Measurements from ENCODE around the gene MGME1.

Gene MGME1, protein sequence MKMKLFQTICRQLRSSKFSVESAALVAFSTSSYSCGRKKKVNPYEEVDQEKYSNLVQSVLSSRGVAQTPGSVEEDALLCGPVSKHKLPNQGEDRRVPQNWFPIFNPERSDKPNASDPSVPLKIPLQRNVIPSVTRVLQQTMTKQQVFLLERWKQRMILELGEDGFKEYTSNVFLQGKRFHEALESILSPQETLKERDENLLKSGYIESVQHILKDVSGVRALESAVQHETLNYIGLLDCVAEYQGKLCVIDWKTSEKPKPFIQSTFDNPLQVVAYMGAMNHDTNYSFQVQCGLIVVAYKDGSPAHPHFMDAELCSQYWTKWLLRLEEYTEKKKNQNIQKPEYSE

DNA sequence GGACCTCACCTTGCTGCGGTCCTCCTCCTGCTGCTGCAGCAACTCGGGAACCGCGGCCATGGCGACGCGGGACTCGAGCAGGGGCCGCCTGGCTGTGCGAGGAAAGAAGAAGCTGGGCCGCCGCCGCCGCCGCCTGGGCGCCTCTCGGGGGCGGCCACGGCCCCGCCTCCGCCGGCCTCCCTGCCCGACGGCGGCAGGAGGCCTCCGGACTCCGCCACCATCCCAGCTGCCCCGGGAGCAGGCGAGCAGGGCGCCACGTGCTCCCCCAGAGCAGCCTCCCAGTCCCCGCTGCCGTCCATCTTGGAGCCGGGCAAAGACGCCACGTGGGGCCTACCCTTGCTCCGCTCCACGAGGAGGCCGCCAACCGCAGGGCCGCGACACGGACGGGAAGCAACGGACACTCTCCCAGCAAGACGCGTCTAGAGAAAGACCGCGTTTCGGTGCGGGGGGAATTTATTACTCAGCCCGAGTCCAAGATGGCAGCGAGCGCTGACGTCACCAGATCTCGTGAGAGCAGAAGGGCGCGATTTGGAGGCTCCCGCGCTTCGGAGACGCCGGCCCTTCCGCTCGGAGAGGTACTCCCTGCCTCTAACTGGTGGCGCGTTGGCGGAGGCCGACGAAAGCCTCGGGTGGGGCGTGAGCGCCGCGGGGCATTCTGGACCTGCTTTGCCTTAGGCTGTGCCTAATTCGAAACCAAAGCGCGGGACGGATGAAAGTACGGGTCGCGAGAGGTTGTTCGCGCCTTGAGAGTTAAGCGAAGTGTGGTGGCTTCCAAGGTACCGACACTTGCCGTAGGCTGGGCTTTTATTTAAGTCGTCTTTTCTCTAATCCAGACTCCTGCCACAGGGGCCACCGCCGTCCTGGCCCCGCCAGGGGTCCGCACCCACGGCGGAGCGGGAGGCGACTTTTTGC is at the start of gene MGME1, which contains the start of gene SNX5:
MGME1 (plus strand) TSS at position 653 of the 912 bp plus-strand sequence. CDS start 842 bp downstream, outside the sequence.
SNX5 (minus strand) TSS at position 429 of the 912 bp plus-strand sequence; CDS start at position 60, 369 bp downstream.
- Mint-ChIP-seq H3K9me3 (no peaks in the 10 kb centered on the region), H3K4me3 (peak within 1 kb of the TSS; percentile 97), H3K36me3 (no peaks in the 10 kb centered on the region), H3K27ac (peak within 1 kb of the TSS; percentile 97), H3K4me1 (peaks cover 45% of the 10 kb centered on the region), H3K27me3 (no peaks in the 10 kb centered on the region)
- ATAC-seq (ENCODE audit: low read depth) = peak; percentile 76
- peak; percentile 98 to 100 for DNase-seq (ENCODE audit: low spot score in 2 of 2)

DNA sequence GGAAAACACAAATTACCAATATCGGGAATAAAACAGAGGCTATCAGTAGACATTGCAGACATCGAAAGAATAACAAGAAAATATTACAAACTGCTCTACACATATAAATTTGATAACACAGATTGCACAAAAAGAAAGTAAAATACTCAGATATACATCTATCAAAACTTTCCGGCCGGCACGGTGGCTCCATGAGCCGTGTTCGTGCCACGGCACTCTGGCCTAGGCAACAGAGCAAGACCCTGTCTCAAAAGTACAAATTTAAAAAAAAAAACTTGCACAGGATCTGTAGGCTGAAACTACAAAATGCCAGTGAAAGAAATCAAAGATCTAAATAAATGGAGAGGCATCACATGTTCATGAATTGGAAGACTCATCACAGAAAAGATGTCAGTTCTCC is 49.7 kb upstream of the MGME1 start:
- Mint-ChIP-seq H3K4me3 (no peak overlapping the region), H3K27ac (no peak overlapping the region), H3K36me3 (no peaks in the 10 kb centered on the region), H3K9me3 (no peaks in the 10 kb centered on the region), H3K27me3 (peaks cover 5% of the 10 kb centered on the region), H3K4me1 (no peaks in the 10 kb centered on the region)
- no peak for ATAC-seq (ENCODE audit: low read depth)
- DNase-seq (ENCODE audit: low spot score in 2 of 2) = no peak

DNA sequence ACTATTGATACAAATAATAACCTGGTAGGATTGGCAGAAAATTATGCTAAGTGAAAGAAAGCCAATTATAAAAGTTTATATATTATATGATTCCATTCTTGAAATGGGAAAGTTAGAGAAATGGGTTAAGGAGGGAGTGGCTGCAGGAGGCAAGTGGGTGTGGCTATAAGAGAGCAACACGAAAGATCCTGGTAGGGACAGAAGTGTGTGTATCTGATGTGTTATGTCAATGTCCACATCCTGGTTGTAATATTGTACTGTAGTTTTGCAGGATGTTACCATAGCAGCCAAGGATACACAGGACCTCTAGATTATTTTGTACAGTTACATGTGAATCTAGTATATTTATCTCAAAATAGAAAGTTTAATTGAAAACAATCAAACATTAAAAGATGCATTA is 47.0 kb upstream of the MGME1 start:
- Mint-ChIP-seq H3K27ac (no peak overlapping the region), H3K4me1 (no peaks in the 10 kb centered on the region), H3K27me3 (peaks cover 8% of the 10 kb centered on the region), H3K4me3 (no peak overlapping the region), H3K36me3 (no peaks in the 10 kb centered on the region), H3K9me3 (no peaks in the 10 kb centered on the region)
- ATAC-seq (ENCODE audit: low read depth) = no peak
- DNase-seq (ENCODE audit: low spot score in 2 of 2) = no peak

DNA sequence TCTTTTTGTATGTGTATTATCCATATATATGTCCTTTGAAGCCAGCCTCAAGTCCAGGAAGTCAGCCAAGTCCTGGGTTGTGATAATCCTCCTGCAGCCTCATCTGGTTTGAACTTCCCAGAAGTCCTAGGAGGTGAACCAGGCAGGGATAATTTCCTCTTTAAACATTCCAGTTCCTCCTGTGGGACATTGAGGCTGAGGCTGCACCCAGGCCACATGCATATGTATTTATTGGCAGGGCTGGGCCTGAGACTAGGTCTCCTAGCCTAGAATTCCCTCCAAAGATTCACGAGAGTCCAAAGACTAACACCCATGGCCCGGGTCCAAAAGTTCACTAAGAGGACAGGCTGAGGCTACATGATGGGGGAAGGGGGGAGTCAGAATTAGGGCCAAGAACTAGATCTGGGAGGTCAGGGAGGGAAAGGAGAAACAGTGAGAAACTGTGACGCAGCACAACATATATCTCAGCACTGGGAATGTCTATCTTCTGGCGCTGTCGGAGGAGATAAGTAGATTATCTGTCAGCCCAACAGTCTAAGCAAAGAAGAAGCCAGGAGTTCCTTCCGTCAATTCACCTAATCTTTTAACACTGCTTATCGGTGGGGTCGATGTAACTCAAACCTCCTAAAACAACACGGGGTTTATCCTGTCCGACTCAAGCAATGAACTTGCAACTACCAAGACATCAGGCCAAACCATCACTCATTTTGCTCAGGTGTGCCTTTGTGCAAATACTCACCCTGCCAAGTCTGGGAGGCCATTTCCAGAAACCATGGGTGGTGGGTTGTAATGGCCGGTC is 43.5 kb upstream of the MGME1 start:
- Mint-ChIP-seq H3K4me3 (no peak overlapping the region), H3K36me3 (no peaks in the 10 kb centered on the region), H3K27me3 (peaks cover 17% of the 10 kb centered on the region), H3K27ac (no peak overlapping the region), H3K4me1 (peaks cover 4% of the 10 kb centered on the region), H3K9me3 (no peaks in the 10 kb centered on the region)
- ATAC-seq (ENCODE audit: low read depth) = no peak
- no peak for DNase-seq (ENCODE audit: low spot score in 2 of 2)

DNA sequence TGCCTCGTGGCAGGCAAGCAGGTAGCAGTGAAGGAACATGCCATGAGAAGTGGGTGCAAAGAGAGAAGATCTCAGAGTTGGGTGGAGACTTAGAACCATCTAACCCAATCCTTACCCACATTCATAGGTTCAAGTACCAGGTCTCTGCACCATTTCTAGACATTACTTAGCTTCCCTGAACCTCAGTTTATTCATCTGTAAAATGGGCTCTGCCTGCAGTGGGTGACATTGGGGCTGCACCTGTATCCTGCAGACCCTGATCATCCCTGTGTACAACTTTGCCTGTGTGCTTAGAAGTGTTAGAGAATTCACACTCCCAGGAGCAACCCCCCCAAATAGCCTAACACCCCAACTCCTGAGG is 42.9 kb upstream of the MGME1 start:
- ATAC-seq (ENCODE audit: low read depth) (no peak), DNase-seq (ENCODE audit: low spot score in 2 of 2) (no peak)
- H3K4me1 Mint-ChIP-seq = peaks cover 4% of the 10 kb centered on the region
- no peaks in the 10 kb centered on the region for H3K9me3 Mint-ChIP-seq
- no peak overlapping the region for H3K27ac Mint-ChIP-seq
- H3K4me3 Mint-ChIP-seq = no peak overlapping the region
- peaks cover 17% of the 10 kb centered on the region for H3K27me3 Mint-ChIP-seq
- no peaks in the 10 kb centered on the region for H3K36me3 Mint-ChIP-seq

DNA sequence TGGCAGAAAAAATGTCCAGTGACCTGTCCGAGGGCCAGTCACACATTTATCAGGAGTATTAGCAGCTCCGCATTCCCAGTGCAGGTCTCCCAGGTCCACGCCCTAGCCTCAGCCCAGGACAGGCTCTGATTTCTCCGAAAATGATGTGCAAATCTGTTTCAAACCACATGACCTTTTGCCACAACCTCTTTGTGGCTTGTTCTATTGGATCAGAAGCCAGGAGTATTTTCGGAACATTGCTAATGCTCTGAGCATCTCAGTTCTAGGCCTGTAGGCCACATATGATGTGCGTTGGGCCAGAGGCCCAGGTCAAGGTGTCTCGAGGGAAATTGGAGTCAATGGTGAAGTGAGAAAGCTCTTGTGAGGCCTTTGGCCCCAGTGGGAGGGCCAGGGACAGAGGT is 40.6 kb upstream of the MGME1 start:
- peaks cover 20% of the 10 kb centered on the region for H3K27me3 Mint-ChIP-seq
- peaks cover 4% of the 10 kb centered on the region for H3K4me1 Mint-ChIP-seq
- peaks cover 3% of the 10 kb centered on the region for H3K36me3 Mint-ChIP-seq
- ATAC-seq (ENCODE audit: low read depth) (no peak), DNase-seq (ENCODE audit: low spot score in 2 of 2) (no peak)
- H3K4me3 Mint-ChIP-seq = no peak overlapping the region
- no peak overlapping the region for H3K27ac Mint-ChIP-seq
- H3K9me3 Mint-ChIP-seq = peaks cover 3% of the 10 kb centered on the region

DNA sequence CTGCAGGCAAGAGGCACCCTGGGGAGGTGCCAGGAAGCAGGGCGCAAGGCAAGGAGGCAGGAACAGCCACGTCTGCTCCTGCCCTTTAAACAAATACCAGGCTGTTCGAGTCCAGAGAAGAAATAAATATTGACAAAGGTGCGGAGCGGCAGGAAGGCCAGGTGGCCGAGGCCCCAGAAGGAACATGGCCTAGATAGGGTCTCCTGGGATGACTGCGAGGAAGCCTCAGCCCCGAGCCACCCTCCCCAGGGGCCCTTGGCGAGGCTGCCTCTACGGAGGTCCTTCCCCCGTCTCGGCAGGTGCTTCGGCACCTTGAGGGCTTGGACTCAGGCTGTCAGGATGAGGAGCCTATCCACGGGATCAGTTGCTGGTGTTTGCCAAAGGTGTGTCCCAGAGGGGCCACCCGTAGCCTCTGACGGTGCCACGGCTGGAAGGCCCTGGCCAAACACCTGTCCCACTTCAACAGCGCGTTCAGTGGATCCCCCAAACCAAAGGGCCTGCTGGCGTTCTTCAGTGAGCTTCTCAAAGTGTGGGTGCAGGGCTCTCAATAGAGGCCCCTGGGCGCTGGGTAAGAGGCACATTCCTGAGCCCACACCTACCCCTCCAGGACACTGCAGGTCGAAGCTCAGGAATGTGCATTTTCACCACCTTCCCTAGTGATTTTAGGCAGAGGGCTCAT is 40.0 kb upstream of the MGME1 start:
- no peak overlapping the region for H3K4me3 Mint-ChIP-seq
- H3K27ac Mint-ChIP-seq = no peak overlapping the region
- DNase-seq (ENCODE audit: low spot score in 2 of 2) = no peak
- ATAC-seq (ENCODE audit: low read depth) = no peak
- peaks cover 3% of the 10 kb centered on the region for H3K36me3 Mint-ChIP-seq
- peaks cover 3% of the 10 kb centered on the region for H3K9me3 Mint-ChIP-seq
- H3K27me3 Mint-ChIP-seq = peaks cover 20% of the 10 kb centered on the region
- peaks cover 4% of the 10 kb centered on the region for H3K4me1 Mint-ChIP-seq

DNA sequence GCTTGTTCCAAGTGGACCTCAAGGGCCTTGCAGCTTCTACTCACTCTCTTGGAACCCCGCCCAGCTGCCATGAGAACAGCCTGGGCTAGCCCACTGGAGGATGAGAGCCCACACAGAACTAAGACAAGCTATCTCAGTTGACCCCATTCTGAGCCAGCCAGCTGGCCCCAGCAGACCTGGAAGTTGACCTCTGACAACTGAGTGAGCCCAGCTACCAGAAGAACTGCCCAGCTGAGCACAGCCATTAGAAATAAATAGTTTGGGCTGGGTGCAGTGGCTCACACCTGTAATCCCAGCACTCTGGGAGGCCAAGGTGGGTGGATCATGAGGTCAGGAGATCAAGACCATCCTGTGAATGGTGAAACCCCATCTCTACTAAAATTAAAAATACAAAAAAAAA is 37.3 kb upstream of the MGME1 start:
- no peak for DNase-seq (ENCODE audit: low spot score in 2 of 2)
- Mint-ChIP-seq H3K9me3 (peaks cover 3% of the 10 kb centered on the region), H3K27me3 (peaks cover 14% of the 10 kb centered on the region), H3K36me3 (peaks cover 3% of the 10 kb centered on the region), H3K4me3 (no peak overlapping the region), H3K4me1 (peaks cover 4% of the 10 kb centered on the region), H3K27ac (no peak overlapping the region)
- no peak for ATAC-seq (ENCODE audit: low read depth)

DNA sequence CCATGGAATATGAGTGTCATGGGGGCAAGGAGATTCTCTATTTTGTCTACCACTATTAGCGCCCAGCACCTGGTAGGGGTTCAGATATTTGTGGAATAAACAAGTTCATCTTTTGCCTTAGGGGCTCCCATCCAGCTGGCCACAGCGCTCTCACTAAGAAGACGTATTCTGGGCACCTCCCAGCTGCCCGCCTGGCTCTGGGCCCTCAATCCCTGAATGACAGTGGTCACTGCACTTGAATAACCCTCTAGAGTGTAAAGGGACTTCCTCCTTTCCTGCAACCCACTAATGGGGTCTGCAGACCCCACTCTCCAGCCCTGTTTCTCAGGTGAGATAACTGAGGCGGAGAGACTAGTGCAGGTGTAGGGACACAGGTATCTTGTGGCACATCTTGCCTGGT is 36.4 kb upstream of the MGME1 start:
- no peak for DNase-seq (ENCODE audit: low spot score in 2 of 2)
- no peak overlapping the region for H3K4me3 Mint-ChIP-seq
- H3K36me3 Mint-ChIP-seq = peaks cover 3% of the 10 kb centered on the region
- peaks cover 11% of the 10 kb centered on the region for H3K27me3 Mint-ChIP-seq
- peaks cover 4% of the 10 kb centered on the region for H3K4me1 Mint-ChIP-seq
- no peak for ATAC-seq (ENCODE audit: low read depth)
- no peak overlapping the region for H3K27ac Mint-ChIP-seq
- H3K9me3 Mint-ChIP-seq = peaks cover 3% of the 10 kb centered on the region

DNA sequence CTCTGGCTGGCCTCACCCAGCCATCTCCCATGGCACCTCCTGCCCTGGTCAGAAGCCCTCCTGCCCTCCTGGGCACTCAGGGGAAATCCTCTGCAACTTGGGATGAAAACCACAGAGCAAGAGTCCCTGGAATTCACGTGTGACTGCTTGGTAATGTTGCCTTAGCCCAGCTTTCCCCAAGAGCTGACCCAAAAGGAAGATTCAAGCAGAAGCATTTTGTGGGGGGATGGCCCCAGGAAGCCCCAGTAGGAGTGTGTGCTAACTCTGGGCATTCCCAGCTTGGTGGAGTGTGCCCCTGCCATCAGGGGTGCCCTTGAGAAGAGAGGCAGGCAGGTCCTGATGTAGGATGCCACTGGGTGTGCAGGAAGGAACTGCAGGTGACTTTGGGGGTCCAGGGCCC is 35.7 kb upstream of the MGME1 start:
- Mint-ChIP-seq H3K4me3 (no peak overlapping the region), H3K36me3 (peaks cover 3% of the 10 kb centered on the region), H3K27me3 (peaks cover 11% of the 10 kb centered on the region), H3K4me1 (peaks cover 4% of the 10 kb centered on the region), H3K9me3 (peaks cover 3% of the 10 kb centered on the region), H3K27ac (no peak overlapping the region)
- DNase-seq (ENCODE audit: low spot score in 2 of 2) (no peak), ATAC-seq (ENCODE audit: low read depth) (no peak)

DNA sequence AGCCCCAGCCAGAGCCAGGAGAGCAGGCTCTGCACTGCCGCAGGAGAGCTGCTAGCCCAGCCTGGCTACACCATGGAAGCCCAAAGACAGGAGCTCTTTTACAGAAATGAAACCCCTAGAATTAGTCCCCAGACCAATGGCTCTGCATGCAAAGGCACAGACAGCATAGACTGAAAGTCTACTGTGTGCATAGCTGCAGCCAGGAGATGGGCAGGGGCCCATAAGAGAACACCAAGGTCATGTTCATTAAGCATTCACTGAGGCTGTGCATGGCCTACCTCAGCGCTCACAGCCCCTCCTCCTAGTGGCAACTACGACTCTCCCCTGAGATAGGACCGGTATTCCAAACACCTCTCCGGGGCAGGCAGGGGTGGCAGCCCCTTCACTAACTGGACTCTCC is 35.1 kb upstream of the MGME1 start:
- H3K4me1 Mint-ChIP-seq = no peaks in the 10 kb centered on the region
- ATAC-seq (ENCODE audit: low read depth) = no peak
- H3K36me3 Mint-ChIP-seq = peaks cover 3% of the 10 kb centered on the region
- H3K4me3 Mint-ChIP-seq = no peak overlapping the region
- peaks cover 3% of the 10 kb centered on the region for H3K9me3 Mint-ChIP-seq
- DNase-seq (ENCODE audit: low spot score in 2 of 2) = no peak
- no peak overlapping the region for H3K27ac Mint-ChIP-seq
- peaks cover 8% of the 10 kb centered on the region for H3K27me3 Mint-ChIP-seq

DNA sequence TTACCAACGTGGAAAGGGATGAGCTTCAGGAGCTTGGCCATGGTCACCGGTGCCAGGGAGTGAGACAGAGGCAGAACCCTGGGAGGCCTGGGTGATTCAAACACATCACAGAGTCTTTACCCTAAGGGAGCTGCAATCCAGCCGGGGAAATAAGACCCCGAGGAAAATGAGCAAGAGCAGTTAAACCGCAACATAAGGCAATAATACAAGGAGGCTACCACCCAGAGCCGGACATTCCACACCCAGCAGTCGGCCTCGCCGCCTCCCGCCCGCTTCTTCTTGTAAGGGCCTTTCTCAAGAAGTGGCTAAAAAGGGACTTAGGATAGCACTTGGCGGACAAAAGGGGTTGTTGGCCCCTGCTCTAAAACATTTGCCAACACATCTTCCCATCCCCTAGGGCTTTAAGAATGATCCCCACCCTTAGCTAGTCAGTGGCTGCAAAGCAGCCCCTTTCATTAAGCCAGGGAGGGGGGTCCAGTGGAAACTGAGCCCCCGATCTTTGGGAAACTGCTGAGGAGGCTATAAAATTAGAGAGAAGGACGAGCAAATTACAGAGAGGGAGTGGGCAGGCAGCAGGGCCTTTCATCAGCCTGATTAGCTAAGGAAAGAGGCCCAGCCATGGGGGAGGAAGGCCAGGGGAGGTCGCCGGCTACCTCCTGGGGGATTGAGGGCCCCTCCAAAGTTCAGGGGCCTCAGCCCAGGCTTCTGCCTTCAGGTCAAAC is 34.5 kb upstream of the MGME1 start:
- Mint-ChIP-seq H3K4me3 (no peak overlapping the region), H3K27ac (no peak overlapping the region), H3K36me3 (peaks cover 3% of the 10 kb centered on the region), H3K4me1 (no peaks in the 10 kb centered on the region), H3K27me3 (peaks cover 8% of the 10 kb centered on the region), H3K9me3 (peaks cover 3% of the 10 kb centered on the region)
- ATAC-seq (ENCODE audit: low read depth) (no peak), DNase-seq (ENCODE audit: low spot score in 2 of 2) (no peak)

DNA sequence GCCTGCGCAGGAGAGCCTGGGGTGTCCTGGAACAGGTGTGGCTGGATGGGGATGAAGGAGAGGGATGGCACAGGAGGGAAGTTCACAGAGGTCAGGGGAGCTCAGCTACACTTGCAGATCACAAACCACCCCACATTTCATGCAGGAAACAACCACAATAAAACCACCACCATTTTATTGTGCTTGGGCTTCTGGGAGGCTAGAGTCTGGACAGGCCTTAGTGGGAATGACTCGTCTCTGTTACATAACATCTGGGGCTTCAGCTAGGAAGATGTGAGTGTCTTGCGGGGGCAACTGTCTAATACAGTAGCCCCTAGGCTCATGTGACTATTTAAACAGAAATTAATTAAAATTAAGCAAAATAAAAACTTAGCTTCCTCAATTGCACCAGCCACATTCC is 33.6 kb upstream of the MGME1 start:
- DNase-seq (ENCODE audit: low spot score in 2 of 2) = no peak
- Mint-ChIP-seq H3K4me1 (no peaks in the 10 kb centered on the region), H3K27me3 (peaks cover 5% of the 10 kb centered on the region), H3K36me3 (peaks cover 3% of the 10 kb centered on the region), H3K4me3 (no peak overlapping the region), H3K27ac (no peak overlapping the region), H3K9me3 (peaks cover 3% of the 10 kb centered on the region)
- no peak for ATAC-seq (ENCODE audit: low read depth)

Measured in memory B cell (primary cell).